HepG2 (cell line): Measurements from ENCODE around the gene TTBK1. TPM values are rescaled to one million over a fixed set of nuclear protein-coding genes. Genes with fewer than 3 reads are reported as not detected.

Experiments used
- ELK4 ChIP-seq: sonication (generic); formaldehyde crosslinking; IDR thresholded peaks from 2 replicates; pipeline ENCODE4 v1.9.0; 2021; ENCODE audit warnings: missing genetic modification reagents, borderline replicate concordance
- GATAD2A ChIP-seq: IDR thresholded peaks from 2 replicates; pipeline ENCODE4 v1.6.1; 2016
- MTA3 ChIP-seq: sonication (generic); formaldehyde crosslinking; IDR thresholded peaks from 2 replicates; pipeline ENCODE4 v1.4.0; 2020; ENCODE audit warnings: missing genetic modification reagents
- NR3C1 ChIP-seq: sonication (generic); formaldehyde crosslinking; IDR thresholded peaks from 2 replicates; pipeline ENCODE4 v1.4.0; 2020; ENCODE audit warnings: missing genetic modification reagents
- POGK ChIP-seq: sonication (generic); formaldehyde crosslinking; conservative IDR thresholded peaks from 2 replicates; pipeline ENCODE4 v1.8.0; 2022; ENCODE audit warnings: mild to moderate bottlenecking, moderate library complexity, missing genetic modification reagents
- RBM22 ChIP-seq: fragments of 200-400 bp; formaldehyde crosslinking; optimal IDR thresholded peaks from 2 replicates; pipeline ENCODE3; 2017; ENCODE audit warnings: mild to moderate bottlenecking, low read length, moderate library complexity
- SYNCRIP ChIP-seq: fragments of 200-400 bp; formaldehyde crosslinking; IDR thresholded peaks from 2 replicates; pipeline ENCODE4 v1.6.1; 2018; ENCODE audit warnings: mild to moderate bottlenecking, low read depth, low read length; ENCODE audit not compliant: insufficient read depth
- ZHX1 ChIP-seq: sonication (generic); formaldehyde crosslinking; IDR thresholded peaks from 2 replicates; pipeline ENCODE4 v1.8.1; 2022; ENCODE audit warnings: low read depth, mild to moderate bottlenecking, missing genetic modification reagents
- ZNF547 ChIP-seq: sonication (generic); formaldehyde crosslinking; IDR thresholded peaks from 2 replicates; pipeline ENCODE4 v1.5.1; 2020; ENCODE audit warnings: mild to moderate bottlenecking, missing genetic modification reagents
- ZNF790 ChIP-seq: sonication (generic); formaldehyde crosslinking; IDR thresholded peaks from 2 replicates; pipeline ENCODE4 v1.8.0; 2022; ENCODE audit warnings: missing genetic modification reagents, mild to moderate bottlenecking, borderline replicate concordance
- polyA plus RNA-seq, 8 experiments: library from polyadenylated mRNA; depleted of rRNA in 3 of 8; stranded (reverse) in 7 of 8; unstranded in 1 of 8; fragments of >200 nt; fragmentation: Illumina TruSeq in 4 of 8; extraction: Trizol in 4 of 8; gene quantifications; 2 replicates each; pipeline versions ENCODE4 v1.2.1 to v1.2.3, GENCODE V29; 2011 to 2016; ENCODE audit warnings: low read depth in 4 of 8, missing spikeins in 1 of 8, mixed read lengths in 1 of 8; ENCODE audit not compliant: insufficient read depth in 1 of 8
- total RNA-seq, 5 experiments: library from RNA; depleted of rRNA; stranded (reverse); fragments of >200 nt; fragmentation: Illumina TruSeq; extraction: Trizol; gene quantifications; 2 replicates each; pipeline ENCODE4 v1.2.3, GENCODE V29; 2016; ENCODE audit warnings: low read depth in 1 of 5
- TF ChIP-seq, protein P1 (sequence below), 2 experiments: sonication (generic) in 1 of 2; formaldehyde crosslinking in 1 of 2; IDR thresholded peaks; 2 replicates each; pipeline versions ENCODE4 v1.5.1 to v1.6.1; 2011 to 2020; ENCODE audit warnings: borderline replicate concordance in 1 of 2, low read depth in 1 of 2, low read length in 1 of 2, mild to moderate bottlenecking in 1 of 2, missing genetic modification reagents in 1 of 2, moderate library complexity in 1 of 2
- TF ChIP-seq, protein P2 (sequence below): sonication (generic); formaldehyde crosslinking; IDR thresholded peaks from 2 replicates; pipeline ENCODE4 v1.9.0; 2021; ENCODE audit warnings: mild to moderate bottlenecking, missing genetic modification reagents

TTBK1 gene
- total and polyA plus RNA-seq, 2 of the 13 experiments (the other 11 are each of a cell fraction or from before 2014, with no cell fraction given) = 0.24 to 0.33 TPM

DNA sequence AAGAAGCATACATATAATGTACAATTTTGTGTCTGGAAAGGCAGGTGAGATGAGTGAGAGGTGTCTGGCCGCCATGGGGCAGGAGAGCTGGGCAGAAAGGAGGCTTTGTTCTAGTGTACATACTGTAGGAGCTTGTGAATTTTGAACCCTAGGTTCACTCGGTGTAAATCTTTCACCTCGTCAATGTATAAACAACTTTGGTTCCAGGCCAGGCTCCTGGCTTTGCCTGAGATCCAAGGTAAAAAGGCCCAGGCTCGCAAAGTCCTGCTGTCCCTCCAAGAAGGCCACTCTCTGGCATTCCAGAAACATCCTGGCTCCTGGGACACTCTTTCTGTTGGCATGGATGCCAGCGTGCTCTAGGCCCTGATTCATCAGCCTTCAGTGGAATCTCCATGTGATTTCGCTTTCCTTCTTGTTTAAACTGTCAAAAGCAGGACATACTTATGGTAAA is 47.6 kb downstream of the TTBK1 start (continued):
- peak; percentile 32; the same call in 1 of the 2 replicates for TF ChIP-seq ZNF547 (CRISPR knock-in tag)
- TF ChIP-seq MTA3 = no peak
- TF ChIP-seq, protein P1, sequence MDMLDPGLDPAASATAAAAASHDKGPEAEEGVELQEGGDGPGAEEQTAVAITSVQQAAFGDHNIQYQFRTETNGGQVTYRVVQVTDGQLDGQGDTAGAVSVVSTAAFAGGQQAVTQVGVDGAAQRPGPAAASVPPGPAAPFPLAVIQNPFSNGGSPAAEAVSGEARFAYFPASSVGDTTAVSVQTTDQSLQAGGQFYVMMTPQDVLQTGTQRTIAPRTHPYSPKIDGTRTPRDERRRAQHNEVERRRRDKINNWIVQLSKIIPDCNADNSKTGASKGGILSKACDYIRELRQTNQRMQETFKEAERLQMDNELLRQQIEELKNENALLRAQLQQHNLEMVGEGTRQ (IDR thresholded peaks at IDR 0.05; ENCODE audit: low read depth, low read length) = no peak
- TF ChIP-seq, protein P1 (CRISPR knock-in tag; IDR thresholded peaks at IDR 0.05; ENCODE audit: borderline replicate concordance) = no peak
- 0 out of 2 replicates have a peak, but pooled peaks have one; percentile 58 for TF ChIP-seq POGK (CRISPR knock-in tag)
- TF ChIP-seq GATAD2A (CRISPR knock-in tag) = peak; percentile 95
- TF ChIP-seq RBM22 = no peak
- peak; percentile 67; the same call in 1 of the 2 replicates for TF ChIP-seq ZHX1
- no peak for TF ChIP-seq ZNF790 (CRISPR knock-in tag)
- TF ChIP-seq, protein P2, sequence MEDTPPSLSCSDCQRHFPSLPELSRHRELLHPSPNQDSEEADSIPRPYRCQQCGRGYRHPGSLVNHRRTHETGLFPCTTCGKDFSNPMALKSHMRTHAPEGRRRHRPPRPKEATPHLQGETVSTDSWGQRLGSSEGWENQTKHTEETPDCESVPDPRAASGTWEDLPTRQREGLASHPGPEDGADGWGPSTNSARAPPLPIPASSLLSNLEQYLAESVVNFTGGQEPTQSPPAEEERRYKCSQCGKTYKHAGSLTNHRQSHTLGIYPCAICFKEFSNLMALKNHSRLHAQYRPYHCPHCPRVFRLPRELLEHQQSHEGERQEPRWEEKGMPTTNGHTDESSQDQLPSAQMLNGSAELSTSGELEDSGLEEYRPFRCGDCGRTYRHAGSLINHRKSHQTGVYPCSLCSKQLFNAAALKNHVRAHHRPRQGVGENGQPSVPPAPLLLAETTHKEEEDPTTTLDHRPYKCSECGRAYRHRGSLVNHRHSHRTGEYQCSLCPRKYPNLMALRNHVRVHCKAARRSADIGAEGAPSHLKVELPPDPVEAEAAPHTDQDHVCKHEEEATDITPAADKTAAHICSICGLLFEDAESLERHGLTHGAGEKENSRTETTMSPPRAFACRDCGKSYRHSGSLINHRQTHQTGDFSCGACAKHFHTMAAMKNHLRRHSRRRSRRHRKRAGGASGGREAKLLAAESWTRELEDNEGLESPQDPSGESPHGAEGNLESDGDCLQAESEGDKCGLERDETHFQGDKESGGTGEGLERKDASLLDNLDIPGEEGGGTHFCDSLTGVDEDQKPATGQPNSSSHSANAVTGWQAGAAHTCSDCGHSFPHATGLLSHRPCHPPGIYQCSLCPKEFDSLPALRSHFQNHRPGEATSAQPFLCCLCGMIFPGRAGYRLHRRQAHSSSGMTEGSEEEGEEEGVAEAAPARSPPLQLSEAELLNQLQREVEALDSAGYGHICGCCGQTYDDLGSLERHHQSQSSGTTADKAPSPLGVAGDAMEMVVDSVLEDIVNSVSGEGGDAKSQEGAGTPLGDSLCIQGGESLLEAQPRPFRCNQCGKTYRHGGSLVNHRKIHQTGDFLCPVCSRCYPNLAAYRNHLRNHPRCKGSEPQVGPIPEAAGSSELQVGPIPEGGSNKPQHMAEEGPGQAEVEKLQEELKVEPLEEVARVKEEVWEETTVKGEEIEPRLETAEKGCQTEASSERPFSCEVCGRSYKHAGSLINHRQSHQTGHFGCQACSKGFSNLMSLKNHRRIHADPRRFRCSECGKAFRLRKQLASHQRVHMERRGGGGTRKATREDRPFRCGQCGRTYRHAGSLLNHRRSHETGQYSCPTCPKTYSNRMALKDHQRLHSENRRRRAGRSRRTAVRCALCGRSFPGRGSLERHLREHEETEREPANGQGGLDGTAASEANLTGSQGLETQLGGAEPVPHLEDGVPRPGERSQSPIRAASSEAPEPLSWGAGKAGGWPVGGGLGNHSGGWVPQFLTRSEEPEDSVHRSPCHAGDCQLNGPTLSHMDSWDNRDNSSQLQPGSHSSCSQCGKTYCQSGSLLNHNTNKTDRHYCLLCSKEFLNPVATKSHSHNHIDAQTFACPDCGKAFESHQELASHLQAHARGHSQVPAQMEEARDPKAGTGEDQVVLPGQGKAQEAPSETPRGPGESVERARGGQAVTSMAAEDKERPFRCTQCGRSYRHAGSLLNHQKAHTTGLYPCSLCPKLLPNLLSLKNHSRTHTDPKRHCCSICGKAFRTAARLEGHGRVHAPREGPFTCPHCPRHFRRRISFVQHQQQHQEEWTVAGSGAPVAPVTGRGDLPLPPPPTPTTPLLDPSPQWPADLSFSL (CRISPR knock-in tag) = no peak
- no peak for TF ChIP-seq SYNCRIP
- no peak for TF ChIP-seq ELK4 (CRISPR knock-in tag)
- no peak for TF ChIP-seq NR3C1 (CRISPR knock-in tag)
